Frontal cortex (tissue), 4 donors: ENCODE data around the gene TSPAN10. TPM values are rescaled to one million over a fixed set of nuclear protein-coding genes. Genes with fewer than 3 reads are reported as not detected.
"Not testable (repeated sequence)": the region's sequence is repeated elsewhere in the genome, so short reads cannot be mapped to it uniquely, and the experiment has no call there.

Experiments used
- DNase-seq, 2 donors: peaks; one replicate each; pipeline ENCODE4 v3.0.0; 2012; ENCODE audit warnings: low spot score in 2 of 2
- FAIRE-seq: peaks from 2 replicates; lab custom pipeline; 2012; peaks lifted over from hg19 to GRCh38; lab: Jason Lieb, UNC
- total RNA-seq: library from RNA; depleted of rRNA; stranded (reverse); fragments of >200 nt; gene quantifications from one replicate; pipeline ENCODE4 v1.2.3, GENCODE V29; 2014
- donor health status: control.
- donor health status: control.
- donor health status: control.

Gene TSPAN10
- total RNA-seq, 1 donor from 2014 or later: not detected

- DNase-seq (no peak), FAIRE-seq (no peak)
Measured at GRCh38 chr17:81656118-81656743, 19.2 kb downstream of the TSPAN10 start, which contains the start of gene PDE6G. Gene PDE6G, minus strand, starts transcription at chr17:81656542. Its CDS starts 3,237 bp downstream, at chr17:81653305.

DNA sequence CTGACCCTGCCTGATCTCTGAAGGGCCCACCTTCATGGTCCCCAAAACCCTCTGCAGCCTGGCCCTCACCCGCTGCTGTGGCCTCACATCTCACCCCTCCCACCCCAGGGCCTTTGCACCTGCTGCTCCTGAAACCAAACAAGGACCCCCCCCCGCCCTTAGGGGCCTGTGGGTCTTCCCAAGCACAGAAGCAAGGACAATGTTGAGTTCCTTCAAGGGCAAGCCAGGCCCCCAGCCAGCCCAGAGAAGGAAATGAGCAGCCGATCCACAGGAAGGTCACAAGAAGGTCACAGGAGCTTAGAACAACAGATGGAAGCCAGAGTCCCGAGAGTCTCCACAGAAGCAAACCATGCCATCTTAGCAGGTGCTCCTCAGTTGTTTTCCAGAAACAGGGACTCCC lies 19.8 kb downstream of the TSPAN10 start:
- DNase-seq (no peak), FAIRE-seq (no peak)

- FAIRE-seq: no peak
- DNase-seq: no peak
Measured at GRCh38 chr17:81659038-81659437, 22.0 kb downstream of the TSPAN10 start.

GRCh38 chr17:81660441-81660840 lies 23.4 kb downstream of the TSPAN10 start:
- FAIRE-seq: no peak
- DNase-seq: no peak

DNA sequence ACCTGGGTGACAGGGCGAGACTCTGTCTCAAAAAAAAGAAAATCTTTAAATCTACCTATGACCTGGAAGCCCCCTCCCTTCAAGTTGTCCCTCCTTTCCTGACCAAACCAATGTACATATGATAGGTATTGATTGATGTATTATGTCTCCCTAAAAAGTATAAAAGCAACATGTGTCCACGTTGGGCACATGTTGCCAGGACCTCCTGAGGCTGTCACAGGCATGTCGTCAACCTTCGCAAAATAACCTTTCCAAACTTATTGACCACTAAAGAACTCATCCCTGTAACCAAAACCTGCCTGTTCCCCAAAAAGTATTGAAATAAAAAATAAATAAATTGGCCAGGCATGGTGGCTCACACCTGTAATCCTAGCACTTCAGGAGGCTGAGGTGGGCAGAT lies 25.0 kb downstream of the TSPAN10 start:
- DNase-seq: no peak
- no peak for FAIRE-seq

- FAIRE-seq: no peak
- DNase-seq: no peak
Measured at GRCh38 chr17:81664051-81664470, 27.1 kb downstream of the TSPAN10 start.

DNA sequence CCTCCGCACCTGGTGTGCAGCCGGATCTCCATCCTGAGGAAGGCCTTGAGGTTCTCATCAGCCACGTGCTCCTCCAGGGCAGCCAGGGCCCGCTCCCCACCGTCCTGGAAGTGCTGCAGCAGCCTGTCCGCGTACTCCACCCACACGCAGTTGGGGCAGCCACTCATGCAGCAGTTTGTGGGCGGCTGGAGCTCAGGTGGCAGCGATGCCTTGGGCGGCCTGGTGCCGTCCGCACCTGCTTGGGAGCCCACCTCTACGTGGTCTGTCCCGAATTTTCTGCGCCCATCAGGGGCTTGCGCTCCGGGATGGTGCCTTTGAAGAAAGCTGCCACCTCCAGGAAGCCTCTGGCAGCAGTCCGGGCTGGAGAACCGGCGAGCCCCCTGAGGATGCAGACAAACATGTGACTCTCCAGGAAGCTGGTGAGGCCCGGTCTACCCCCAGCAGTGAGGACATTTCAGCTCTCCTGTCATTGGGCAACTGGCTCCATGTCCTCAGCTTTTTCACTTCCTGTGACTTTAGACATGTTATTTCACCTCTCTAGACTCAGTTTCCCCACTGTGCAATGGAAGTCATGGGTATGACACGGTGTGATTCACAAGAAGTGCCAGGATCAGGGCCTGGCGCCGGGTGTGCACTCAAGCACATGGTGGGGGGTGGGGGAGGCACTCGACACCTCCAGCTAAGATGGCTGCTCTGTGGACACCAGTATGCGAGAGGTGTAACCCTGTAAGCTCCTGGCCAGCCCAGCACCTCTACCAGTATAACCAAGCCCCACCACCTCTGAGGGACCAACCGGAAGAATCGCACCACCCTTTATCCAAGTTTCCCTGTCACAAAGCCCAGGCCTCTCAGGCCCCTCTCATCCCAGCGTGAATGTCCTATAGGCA lies 28.5 kb downstream of the TSPAN10 start:
- FAIRE-seq (no peak), DNase-seq (peak in 1 of 2 donors; percentile 29)

DNA sequence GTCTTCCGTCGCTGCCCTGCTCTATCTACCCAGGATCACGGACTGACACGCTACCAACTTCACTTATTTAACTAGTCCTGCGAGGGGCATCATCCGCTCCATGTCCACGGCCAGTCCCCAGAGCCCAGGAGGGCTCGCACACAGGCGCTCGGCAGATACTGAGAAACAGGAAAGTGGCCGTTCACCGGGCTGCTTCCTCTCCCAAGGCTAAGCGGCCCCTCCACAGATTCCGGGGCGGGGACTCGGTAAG lies 29.0 kb downstream of the TSPAN10 start:
- DNase-seq: no peak

GRCh38 chr17:81666342-81667191 lies 29.6 kb downstream of the TSPAN10 start, which contains the start of the genes CCDC137 and OXLD1:
Gene CCDC137, plus strand, starts transcription at chr17:81666737. Its CDS starts 30 bp downstream, at chr17:81666767.
Gene OXLD1, minus strand, starts transcription at chr17:81666605. Its CDS starts 28 bp downstream, at chr17:81666577.
- FAIRE-seq: no peak
- peak; percentile 97 to 99 for DNase-seq

More for the DNA sequence above, 29.0 kb downstream of the TSPAN10 start:
- no peak for FAIRE-seq

- DNase-seq: no peak
Measured at GRCh38 chr17:81667754-81668153, 30.8 kb downstream of the TSPAN10 start.

DNA sequence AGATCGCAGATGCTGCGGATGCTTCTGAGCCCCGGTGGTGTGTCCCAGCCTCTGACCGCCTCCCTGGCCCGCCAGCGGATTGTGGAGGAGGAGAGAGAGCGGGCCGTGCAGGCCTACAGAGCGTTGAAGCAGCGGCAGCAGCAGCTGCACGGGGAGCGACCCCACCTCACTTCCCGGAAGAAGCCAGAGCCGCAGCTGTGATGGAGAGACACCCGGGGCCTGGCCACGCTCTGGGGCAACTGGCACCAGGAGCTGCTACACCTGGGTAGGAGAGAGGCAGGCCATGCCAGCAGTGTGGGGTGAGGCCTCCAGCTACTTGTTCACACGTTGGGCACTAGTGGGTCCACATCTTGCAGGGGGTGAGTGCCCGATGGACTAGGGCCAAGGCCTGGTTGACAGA lies 35.5 kb downstream of the TSPAN10 start:
- DNase-seq (no peak), FAIRE-seq (no peak)

More at GRCh38 chr17:81667754-81668153, 30.8 kb downstream of the TSPAN10 start:
- no peak for FAIRE-seq

- no peak for FAIRE-seq
Measured at GRCh38 chr17:81672954-81673353, 36.0 kb downstream of the TSPAN10 start.

GRCh38 chr17:81673561-81674258 lies 36.7 kb downstream of the TSPAN10 start:
- DNase-seq (no peak), FAIRE-seq (no peak)

More at GRCh38 chr17:81672954-81673353, 36.0 kb downstream of the TSPAN10 start:
- no peak for DNase-seq

- not testable (repeated sequence) for DNase-seq, FAIRE-seq
Measured at GRCh38 chr17:81675515-81676221, 38.7 kb downstream of the TSPAN10 start.

GRCh38 chr17:81676906-81677305 lies 39.9 kb downstream of the TSPAN10 start:
- DNase-seq (no peak), FAIRE-seq (no peak)

DNA sequence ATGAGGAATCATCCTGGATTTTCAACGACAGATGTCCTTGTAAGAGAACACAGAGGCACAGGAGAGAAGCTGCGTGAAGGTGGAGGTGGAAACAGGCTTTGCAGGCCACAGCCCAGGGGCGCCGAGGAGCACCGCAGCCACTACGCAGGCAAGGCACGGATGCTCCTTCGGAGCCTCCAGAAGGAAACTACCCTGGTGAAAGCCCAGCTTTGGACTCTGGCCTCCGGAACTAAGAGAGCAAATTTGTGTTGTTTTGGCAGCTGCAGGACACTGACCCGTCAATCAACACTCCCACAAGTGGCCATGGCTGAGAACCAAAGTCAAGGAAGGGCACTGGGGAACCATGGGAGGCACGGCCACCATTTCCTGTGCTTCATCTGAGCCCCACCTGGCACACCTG lies 43.2 kb downstream of the TSPAN10 start:
- FAIRE-seq: no peak
- DNase-seq: no peak

DNA sequence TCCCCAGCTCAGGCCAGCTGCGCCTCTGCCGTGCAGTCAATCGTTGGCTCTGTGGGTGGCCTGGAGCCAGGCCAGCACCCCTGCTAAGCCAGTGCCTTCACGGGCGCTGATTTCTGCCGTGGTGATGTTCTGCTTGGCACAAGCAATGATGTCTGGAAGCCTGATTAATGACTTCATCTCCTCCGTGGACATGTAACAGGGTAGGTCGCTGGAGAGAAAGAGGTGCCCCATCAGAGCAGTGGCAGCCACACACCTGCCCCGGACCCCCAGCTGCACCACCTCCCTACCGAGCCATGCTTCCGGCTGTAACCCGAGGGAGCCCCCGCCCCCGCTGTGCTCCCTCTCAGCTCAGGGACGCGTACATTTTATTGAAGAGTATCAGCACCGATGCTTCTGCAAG lies 44.7 kb downstream of the TSPAN10 start:
- FAIRE-seq: no peak

DNA sequence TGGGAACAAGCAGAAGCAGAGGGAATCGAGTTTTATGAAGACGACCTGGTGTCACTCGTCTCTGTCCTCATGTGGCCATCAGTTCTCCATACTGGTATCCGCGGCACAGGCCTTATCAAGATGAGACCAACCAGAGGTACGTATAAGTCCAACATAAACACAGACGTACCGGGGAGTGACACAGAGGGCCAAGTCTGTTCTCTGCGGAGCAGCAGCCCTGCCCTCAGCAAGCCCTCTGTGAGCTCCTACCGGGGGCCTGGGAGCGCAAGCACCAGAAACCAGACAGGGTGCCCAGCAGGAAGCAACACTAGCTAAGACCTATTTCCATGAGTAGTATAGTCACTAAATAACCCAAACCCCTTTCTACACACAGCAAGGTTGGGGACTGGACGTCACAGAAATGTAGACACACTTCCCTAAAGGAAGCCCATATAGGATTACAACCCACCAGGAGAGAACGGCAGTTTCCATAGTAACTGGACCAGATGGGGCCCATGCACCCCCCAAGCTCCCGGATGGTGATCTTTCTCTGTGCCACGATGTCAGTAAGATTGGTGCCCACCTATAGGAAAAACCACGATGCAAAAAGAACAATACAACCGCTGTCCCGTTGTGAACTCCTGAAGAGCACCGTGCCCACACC lies 45.7 kb downstream of the TSPAN10 start:
- DNase-seq (no peak), FAIRE-seq (no peak)

More for the DNA sequence above, 44.7 kb downstream of the TSPAN10 start:
- no peak for DNase-seq
